Stimulated activated naive CD4-positive, alpha-beta T cell treated with Interleukin-2 at 50 U/mL for 16 hours (primary cell): ENCODE results near the gene ZBTB45.

Source experiments
- DNase-seq: peaks from one replicate; lab custom pipeline; 2025; lab: John Stamatoyannopoulos, UW

Gene ZBTB45

GRCh38 chr19:58538257-58539168 lies 18.9 kb upstream of the ZBTB45 start:
- no peak for DNase-seq

DNA sequence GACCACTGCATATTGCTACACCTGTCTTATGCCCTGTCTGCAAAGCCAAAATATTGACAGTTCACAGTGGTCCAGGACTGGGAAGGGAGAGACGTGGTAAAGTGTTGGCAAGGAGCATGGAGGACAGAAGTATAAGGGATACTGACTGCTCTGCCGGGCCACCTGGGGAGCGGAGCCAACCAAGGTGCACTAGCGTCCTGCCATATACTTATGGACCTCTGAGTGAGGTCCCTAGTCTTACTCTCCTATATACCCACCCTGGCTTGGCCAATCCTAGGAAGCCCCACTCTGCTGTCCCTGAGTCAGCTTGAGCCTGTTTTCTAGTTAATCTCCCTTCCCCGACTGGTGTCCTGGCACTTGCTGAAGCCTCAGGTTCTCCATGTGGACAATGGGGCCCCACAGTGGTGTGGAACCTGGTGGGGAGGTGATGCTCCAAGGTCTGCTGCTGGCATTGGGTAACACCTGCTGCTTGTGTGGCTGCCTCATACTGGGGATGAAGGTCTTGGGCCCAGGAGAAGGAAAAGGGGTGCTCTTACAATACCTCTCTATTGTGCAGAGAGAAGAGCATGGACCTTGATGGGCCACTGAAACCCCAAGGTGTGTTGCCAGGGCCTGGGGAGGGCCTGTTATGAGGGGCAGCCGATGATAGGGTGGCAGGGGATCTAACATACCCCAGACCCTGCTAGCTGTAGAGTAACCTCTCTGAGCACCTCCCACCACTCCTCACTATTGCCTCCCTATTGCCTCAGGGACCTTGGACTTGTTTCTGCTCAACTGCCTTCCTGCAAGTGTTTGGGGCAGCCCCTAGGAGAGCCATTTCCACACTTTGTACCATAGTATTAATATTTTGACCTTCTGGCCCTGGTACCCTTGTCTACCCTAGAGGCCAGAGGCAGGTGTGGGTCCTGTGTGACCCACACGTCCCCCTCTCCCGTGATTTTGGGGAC lies 17.5 kb upstream of the ZBTB45 start:
- DNase-seq, result no peak

- no peak for DNase-seq
Observed at GRCh38 chr19:58535857-58536256, 16.2 kb upstream of the ZBTB45 start.

- no peak for DNase-seq
Observed at GRCh38 chr19:58531034-58531840, 11.6 kb upstream of the ZBTB45 start.

GRCh38 chr19:58529405-58529804 lies 9.8 kb upstream of the ZBTB45 start:
- no peak for DNase-seq

GRCh38 chr19:58522709-58523108 lies 3.1 kb upstream of the ZBTB45 start:
- DNase-seq, result no peak

DNA sequence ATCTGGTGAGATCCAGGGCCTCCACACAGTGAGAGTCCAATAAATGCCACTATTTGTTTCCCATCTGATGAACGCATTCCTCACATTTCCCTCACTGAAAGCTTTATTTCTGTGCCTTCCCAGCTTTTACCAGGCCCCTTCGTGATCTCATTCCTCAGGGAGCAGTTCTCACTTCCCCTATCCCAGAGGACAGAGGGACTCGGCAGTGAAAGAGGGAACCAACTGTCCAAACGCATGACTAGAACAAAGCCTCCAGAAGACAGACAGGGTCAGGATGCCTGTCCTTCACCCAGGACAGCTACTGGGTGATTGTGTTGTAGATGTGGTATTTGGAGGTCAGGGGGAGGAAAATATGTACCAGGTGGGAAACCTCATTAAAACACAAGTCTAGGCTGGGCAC lies 2.0 kb upstream of the ZBTB45 start:
- DNase-seq, result no peak

- DNase-seq, result no peak
Observed at GRCh38 chr19:58520257-58520599, 618 bp upstream of the ZBTB45 start.

DNA sequence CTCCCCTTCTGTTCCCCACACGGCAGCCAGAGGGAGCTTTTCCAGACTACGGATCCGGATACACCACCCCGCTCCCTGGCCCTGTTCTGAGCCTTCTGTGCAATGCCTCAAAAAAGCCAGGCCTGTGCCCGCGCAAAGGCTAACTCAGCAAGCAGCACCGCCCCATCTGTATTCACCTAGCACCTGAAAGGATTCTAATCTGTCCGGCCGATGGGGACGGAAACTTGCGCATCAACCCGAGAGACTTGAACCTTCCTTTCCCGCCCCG lies 589 bp downstream of the ZBTB45 start:
- DNase-seq, result peak; percentile 31

DNA sequence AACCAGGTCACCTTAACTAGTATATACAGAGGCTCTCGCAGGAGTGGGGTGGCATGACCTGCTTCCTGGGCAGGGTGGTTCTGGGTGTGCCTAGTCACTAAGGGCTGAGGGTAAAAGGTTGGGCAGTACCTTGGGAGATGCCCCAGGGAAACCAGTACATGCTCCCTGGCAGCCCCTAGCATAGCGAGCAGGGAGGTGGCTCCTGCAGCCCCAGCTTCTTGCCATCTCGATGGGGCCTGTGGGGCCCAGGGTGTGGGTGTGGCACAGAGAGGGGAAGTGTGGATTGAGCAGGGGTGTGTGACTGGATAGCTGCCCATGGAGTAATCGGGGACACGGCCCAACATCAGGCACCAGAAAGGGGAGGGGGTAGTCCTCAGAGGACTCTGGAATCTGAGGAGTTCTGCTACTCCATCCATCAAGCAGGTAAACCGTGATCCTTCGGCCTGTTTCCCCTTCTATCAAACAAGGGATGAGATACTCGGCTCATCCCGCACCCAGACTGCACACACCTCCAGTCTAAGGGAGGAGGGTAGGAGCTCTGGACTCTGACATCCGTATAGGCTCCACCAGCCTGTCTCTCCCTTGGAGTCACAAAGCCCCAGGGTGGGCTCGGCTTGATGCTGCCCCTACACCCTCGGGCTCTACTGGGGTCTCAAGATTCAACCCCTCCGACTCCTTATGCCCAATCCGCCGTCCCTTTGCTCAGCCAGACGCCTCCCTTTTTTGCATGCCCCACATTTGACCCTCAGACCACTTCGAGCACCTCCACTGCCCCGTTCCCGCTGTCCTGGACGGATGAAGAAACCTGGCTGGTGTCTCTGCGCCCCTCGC lies 1.1 kb downstream of the ZBTB45 start:
- DNase-seq, result no peak

DNA sequence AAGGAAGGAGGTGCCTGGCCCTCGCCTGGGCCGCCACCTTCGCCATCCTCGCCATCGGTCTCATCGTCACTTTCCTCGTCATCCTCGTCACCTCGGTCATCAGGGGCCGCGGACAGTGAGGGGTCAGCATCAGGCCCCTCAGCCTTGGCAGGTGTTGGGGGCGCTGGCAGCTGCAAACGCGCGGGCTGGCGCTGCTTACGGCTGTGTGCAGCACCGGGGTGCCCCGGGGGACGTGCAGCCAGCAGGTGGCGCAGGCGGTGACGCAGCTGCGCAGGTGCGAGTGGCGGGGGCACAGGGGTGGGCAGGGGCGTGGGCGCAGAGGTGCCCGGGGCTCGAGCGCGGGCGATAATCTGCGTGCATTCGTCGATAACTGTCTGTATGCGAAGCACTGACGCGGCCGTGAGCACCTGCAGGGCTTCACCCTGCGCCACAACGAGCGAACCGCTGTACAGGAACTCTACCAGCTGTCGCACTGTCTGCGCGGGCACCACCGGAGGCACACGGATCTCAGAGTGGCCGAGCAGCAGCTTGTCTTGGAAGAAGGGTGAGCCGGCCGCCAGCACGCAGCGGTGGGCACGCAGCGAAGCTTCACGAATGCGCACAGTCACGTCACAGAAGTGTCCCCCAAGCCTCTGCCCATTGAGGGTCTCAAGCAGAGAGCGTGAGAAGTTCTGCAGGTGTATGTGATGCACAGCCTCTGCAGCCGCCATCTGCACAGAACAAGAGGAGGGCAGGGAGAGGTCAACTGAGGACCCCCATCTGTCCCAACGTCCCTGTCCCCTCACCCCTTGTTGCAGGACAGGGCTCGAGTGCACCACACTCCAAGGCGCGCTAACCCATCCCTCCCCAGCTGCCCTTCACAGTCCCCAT lies 2.4 kb downstream of the ZBTB45 start:
- no peak for DNase-seq

DNA sequence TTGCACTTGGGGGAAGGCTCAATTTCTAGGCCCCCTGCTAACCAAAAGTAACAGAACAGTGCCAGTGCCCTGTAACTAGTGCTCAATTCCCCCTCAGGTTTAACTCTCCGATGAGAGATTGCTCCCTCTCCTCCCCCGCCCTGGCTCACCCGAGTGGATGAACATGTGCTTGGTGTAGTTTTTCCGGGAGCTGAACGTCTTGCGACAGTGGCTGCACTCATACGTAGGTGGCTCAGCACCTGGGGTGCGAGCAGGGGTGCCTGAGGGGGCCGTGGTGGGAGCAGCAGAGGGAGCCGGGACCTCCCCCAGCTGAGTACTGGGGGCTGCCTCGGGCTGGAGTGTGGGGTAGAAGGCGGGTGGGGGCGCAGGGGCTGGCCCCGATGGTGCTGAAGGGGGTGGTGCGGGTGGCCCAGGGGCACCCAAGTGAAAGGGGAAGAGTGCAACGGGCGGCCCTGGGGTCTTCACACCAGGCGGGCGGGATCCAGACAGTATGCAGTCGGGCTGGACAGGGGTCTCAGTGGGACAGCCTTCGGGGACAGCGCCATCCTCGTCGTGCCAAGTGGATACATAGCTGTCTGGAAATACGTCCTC lies 3.3 kb downstream of the ZBTB45 start:
- no peak for DNase-seq

DNA sequence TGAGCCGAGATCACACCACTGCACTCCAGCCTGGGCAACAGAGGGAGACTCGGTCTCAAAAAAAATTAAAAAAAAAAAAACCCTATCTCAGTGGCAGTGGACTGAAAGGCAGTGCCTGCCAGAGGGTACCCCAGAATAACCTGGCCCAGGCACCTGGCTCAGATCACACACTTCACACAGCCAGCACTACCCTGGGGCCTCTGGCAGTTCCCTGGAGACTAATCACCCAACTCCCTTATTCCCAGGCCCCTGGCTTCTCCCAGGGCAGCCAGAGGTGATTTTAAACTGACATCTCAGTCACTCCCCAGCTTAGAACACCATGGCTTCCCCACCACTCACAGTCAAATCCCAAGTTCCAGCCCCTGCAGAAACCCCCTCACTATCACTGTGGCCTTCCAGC lies 4.4 kb downstream of the ZBTB45 start:
- no peak for DNase-seq

GRCh38 chr19:58514564-58515022 lies 5.0 kb downstream of the ZBTB45 start:
- no peak for DNase-seq

DNA sequence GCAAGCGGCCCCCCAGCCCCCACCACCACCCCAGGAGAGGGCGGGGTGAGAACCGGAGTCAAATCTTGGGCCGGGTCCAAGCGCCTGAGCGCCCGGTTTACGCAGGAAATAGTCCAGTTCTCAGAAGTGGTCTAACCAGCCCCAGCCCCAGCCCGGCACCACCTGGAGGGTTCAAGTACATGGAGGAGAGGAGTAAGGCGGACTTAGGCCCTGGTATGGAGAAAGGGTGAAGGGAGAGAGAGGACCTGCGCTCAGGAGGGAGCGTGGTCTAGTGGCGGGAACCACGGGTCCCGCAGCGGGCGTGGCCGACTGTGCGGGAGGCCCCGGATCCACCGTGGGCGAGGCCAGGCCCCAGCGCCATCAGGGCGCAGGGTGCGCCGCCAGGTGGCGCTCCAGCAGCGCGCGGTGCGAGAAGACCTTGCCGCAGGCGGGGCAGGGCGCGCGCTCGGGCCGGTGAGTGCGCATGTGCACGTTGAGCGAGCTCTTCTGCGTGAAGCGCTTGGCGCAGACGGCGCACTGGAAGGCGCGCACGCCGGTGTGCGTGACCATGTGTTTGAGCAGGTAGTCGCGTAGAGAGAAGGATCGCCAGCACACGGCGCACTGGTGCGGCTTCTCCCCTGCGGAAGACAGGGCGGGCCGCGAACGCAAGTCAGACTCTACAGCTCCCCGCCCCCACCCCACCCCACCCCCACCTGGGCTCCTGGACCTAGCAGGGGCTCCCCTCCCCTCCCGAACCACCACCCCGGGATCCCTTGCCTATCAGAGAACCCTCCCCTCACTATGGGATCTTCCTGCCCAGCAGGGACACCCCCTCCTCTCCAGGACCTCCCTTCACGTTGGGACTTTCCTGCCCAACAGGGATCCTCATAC lies 5.7 kb downstream of the ZBTB45 start:
- DNase-seq, result peak; percentile 92

GRCh38 chr19:58513213-58513693 lies 6.4 kb downstream of the ZBTB45 start:
- no peak for DNase-seq

- DNase-seq, result no peak
Observed at GRCh38 chr19:58511353-58512208, 8.0 kb downstream of the ZBTB45 start, which contains the start of gene SLC27A5. TSS of gene SLC27A5 (minus strand) at chr19:58511992. CDS start at chr19:58511955, 37 bp downstream.
